Activated effector memory CD4-positive, alpha-beta T cell treated with anti-CD3 and anti-CD28 coated beads, Interleukin-2, amount 50 U/mL, for 16 hours (primary cell): ENCODE results near the gene C11orf71.

Experiments
- DNase-seq: peaks from one replicate; pipeline ENCODE4 v3.0.0-alpha.2; 2020

The C11orf71 gene

GRCh38 chr11:114400216-114400914, at the start of gene C11orf71, which contains the start of gene RBM7:
Gene C11orf71, minus strand, starts transcription at chr11:114400511. Its CDS starts 180 bp downstream, at chr11:114400331.
Gene RBM7, plus strand, starts transcription at chr11:114400666. Its CDS starts 6 bp downstream, at chr11:114400672.
- peak; percentile 99 for DNase-seq

- DNase-seq: no peak
These were observed 49.5 kb upstream of the C11orf71 start for GRCh38 chr11:114449845-114450244.

- no peak for DNase-seq
These were observed 48.6 kb upstream of the C11orf71 start for GRCh38 chr11:114448749-114449482.

- no peak for DNase-seq
These were observed 47.6 kb upstream of the C11orf71 start for GRCh38 chr11:114447892-114448291.

- no peak for DNase-seq
These were observed 47.1 kb upstream of the C11orf71 start for GRCh38 chr11:114447444-114447843.

GRCh38 chr11:114442536-114442935, 42.2 kb upstream of the C11orf71 start:
- DNase-seq: no peak

GRCh38 chr11:114441921-114442320, 41.6 kb upstream of the C11orf71 start:
- no peak for DNase-seq

GRCh38 chr11:114440971-114441763, 40.9 kb upstream of the C11orf71 start:
- DNase-seq: no peak

- DNase-seq: no peak
These were observed 40.0 kb upstream of the C11orf71 start for GRCh38 chr11:114440121-114440860.

GRCh38 chr11:114439229-114440120, 39.2 kb upstream of the C11orf71 start, which contains the start of gene REXO2:
Gene REXO2, plus strand, starts transcription at chr11:114439467. Its CDS starts 62 bp downstream, at chr11:114439529.
- DNase-seq: peak; percentile 98

- no peak for DNase-seq
These were observed 38.0 kb upstream of the C11orf71 start for GRCh38 chr11:114438303-114438702.

GRCh38 chr11:114433376-114433775, 33.1 kb upstream of the C11orf71 start:
- no peak for DNase-seq

- DNase-seq: no peak
These were observed 32.6 kb upstream of the C11orf71 start for GRCh38 chr11:114432893-114433292.

GRCh38 chr11:114430290-114430689, 30.0 kb upstream of the C11orf71 start:
- DNase-seq: no peak

GRCh38 chr11:114426280-114426679, 26.0 kb upstream of the C11orf71 start:
- no peak for DNase-seq

GRCh38 chr11:114416441-114416961, 16.2 kb upstream of the C11orf71 start:
- DNase-seq: no peak

GRCh38 chr11:114413958-114414357, 13.6 kb upstream of the C11orf71 start:
- no peak for DNase-seq

GRCh38 chr11:114412946-114413345, 12.6 kb upstream of the C11orf71 start:
- no peak for DNase-seq

GRCh38 chr11:114401311-114401710, 1.0 kb upstream of the C11orf71 start:
- no peak for DNase-seq

GRCh38 chr11:114400915-114401223, 558 bp upstream of the C11orf71 start:
- DNase-seq: no peak

GRCh38 chr11:114399490-114400215, 658 bp downstream of the C11orf71 start:
- no peak for DNase-seq
